Activated CD4-positive, alpha-beta T cell treated with anti-CD3 and anti-CD28 coated beads for 36 hours (primary cell): Measurements from ENCODE around the gene KCNH8. TPM values are rescaled to one million over a fixed set of nuclear protein-coding genes. Genes with fewer than 3 reads are reported as not detected.
"Not testable (repeated sequence)": the region's sequence is repeated elsewhere in the genome, so short reads cannot be mapped to it uniquely, and the experiment has no call there.

ENCODE experiments used
- ATAC-seq: fragments of 200-7000 bp; cut with Tn5 transposase; one replicate; pipeline ENCODE4 v1.10.0; 2021; ENCODE audit warnings: mild to moderate bottlenecking, moderate library complexity
- CTCF ChIA-PET: fragments of 350-600 bp; sonication (Branson Sonifier 250); formaldehyde crosslinking; loops from one replicate; lab custom pipeline; 2021; ENCODE audit warnings: antibody characterized with exemption; lab: Charles Lee
- POLR2A ChIA-PET: fragments of 350-600 bp; sonication (Branson Sonifier 250); formaldehyde crosslinking; loops from one replicate; lab custom pipeline; 2021; ENCODE audit warnings: antibody characterized with exemption, inconsistent platforms; lab: Charles Lee
- DNase-seq: peaks from one replicate; pipeline ENCODE4 v3.0.0-alpha.2; 2020
- H3K27ac Mint-ChIP-seq: one replicate; pipeline ENCODE4 v1.8.0; 2021; ENCODE audit warnings: mixed read lengths
- H3K27me3 Mint-ChIP-seq: one replicate; pipeline ENCODE4 v1.8.0; 2021; ENCODE audit warnings: mixed read lengths
- H3K36me3 Mint-ChIP-seq: one replicate; pipeline ENCODE4 v1.8.0; 2021; ENCODE audit warnings: low read depth, mixed read lengths
- H3K4me1 Mint-ChIP-seq: one replicate; pipeline ENCODE4 v1.8.0; 2021; ENCODE audit warnings: mixed read lengths
- H3K4me3 Mint-ChIP-seq: one replicate; pipeline ENCODE4 v1.8.0; 2021; ENCODE audit warnings: mild to moderate bottlenecking, moderate library complexity, mixed read lengths
- H3K9me3 Mint-ChIP-seq: one replicate; pipeline ENCODE4 v1.8.0; 2021; ENCODE audit warnings: low read depth, mixed read lengths
- intact Hi-C, 2 experiments: fragments of 100-400 bp; cut with DNase I in 1 of 2; cut with micrococcal nuclease in 1 of 2; formaldehyde crosslinking; loops; one replicate each; pipeline versions ENCODE4 v1.14.2 to v1.15.1; 2022 to 2024; cut with DNase I, micrococcal nuclease
- total RNA-seq, 2 experiments: library from RNA; stranded (reverse); gene quantifications; one replicate each; pipeline ENCODE4 v1.2.3, GENCODE V29; 2021

The KCNH8 gene
- total RNA-seq: under 1 TPM in 1 of 2 experiments, not detected in 1; 0.05 TPM

DNA sequence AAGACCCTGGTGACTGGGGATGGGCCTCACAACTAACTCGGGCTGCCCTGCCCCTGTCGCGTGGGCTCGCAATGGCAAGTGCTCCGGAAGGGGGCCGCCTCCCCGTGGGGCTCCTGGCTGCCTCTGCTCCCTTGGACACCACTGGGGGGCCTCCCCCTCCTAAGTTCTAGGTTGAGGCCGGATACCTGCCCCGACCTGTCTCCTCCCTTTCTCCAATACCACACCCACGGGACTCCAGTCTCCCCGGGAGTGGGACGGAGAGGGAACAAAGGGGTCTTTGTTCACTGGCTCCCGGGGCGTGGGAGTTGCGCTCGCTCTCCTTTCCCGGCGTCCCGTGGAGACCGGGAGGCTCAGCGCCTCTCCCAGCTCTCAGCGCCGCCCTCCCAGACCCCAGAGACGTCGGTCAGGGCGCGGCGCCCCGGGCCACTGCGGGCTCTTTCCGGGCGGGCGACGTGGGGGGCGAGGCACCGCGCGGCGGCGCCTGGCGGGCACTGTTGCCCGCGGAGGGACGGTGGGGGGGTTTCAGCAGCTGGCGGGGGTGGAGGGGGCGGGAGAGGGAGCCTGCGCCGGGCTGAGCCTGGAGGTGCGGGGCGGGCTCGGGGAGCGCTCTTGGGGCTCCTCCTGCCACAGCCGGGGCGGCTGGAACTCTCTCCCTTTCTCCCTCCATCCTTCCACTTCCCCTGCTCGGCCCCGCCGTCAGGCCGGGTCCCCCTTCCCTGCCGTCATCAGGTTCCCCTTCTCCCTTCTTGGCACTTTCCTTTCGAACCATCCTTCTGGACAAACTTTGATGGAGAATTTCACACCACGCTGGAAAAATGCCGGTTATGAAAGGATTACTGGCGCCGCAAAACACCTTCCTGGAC is at the start of gene KCNH8:
KCNH8 (plus strand) TSS at position 606 of the 863 bp plus-strand sequence; CDS start at position 816, 210 bp downstream.
- ChIA-PET POLR2A (no interaction called here), CTCF (interaction anchor here (2.2 kb wide), 1 partner anchor 8 kb away, joined by 4 read pairs; no protein-coding TSS in a partner anchor)
- intact Hi-C loops: loop anchor here in 1 of 2 experiments (1.0 kb wide), 1 partner anchor 1038 kb away; the partner anchor contains the start of gene SGO1
- Mint-ChIP-seq H3K27ac (no peak within 1 kb of the TSS), H3K4me1 (peaks cover 15% of the 10 kb centered on the region), H3K4me3 (peak within 1 kb of the TSS; percentile 81), H3K36me3 (no peaks in the 10 kb centered on the region), H3K27me3 (peaks cover 30% of the 10 kb centered on the region), H3K9me3 (no peaks in the 10 kb centered on the region)
- peak; percentile 41 for DNase-seq
- no peak for ATAC-seq

DNA sequence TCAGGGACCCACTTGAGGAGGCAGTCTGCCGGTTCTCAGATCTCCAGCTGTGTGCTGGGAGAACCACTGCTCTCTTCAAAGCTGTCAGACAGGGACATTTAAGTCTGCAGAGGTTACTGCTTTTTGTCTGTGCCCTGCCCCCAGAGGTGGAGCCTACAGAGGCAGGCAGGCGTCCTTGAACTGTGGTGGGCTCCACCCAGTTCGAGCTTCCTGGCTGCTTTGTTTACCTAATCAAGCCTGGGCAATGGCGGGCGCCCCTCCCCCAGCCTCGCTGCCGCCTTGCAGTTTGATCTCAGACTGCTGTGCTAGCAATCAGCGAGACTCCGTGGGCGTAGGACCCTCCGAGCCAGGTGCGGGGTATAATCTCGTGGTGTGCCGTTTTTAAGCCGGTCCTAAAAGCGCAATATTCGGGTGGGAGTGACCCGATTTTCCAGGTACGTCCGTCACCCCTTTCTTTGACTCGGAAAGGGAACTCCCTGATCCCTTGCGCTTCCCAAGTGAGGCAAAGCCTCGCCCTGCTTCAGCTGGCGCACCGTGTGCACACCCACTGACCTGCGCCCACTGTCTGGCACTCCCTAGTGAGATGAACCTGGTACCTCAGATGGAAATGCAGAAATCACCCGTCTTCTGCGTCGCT is 45.5 kb upstream of the KCNH8 start:
- intact Hi-C loops, ATAC-seq, POLR2A ChIA-PET, H3K36me3 Mint-ChIP-seq, CTCF ChIA-PET, H3K27me3 Mint-ChIP-seq, H3K4me1 Mint-ChIP-seq, H3K9me3 Mint-ChIP-seq, H3K27ac Mint-ChIP-seq: not testable (repeated sequence)
- DNase-seq: peak; percentile 26
- H3K4me3 Mint-ChIP-seq: peak overlapping the region; percentile 63

DNA sequence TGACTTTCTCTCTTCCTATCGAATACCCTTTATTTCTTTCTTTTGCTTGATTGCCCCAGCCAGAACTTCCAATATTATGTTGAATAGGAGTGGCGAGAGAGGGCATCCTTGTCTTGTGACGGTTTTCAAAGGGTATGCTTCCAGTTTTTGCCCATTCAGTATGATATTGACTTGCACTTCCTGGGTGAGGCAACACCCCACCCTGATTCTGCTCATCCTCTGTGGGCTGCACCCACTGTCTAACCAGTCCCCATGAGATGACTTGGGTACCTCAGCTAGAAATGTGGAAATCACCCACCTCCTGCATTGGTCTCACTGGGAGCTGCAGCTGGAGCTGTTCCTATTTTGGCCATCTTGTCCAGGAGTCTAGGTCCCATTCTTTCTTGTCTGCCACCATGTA is 44.8 kb upstream of the KCNH8 start:
- ChIA-PET CTCF (no interaction called here), POLR2A (no interaction called here)
- H3K4me1 Mint-ChIP-seq: no peaks in the 10 kb centered on the region
- no peak overlapping the region for H3K27ac Mint-ChIP-seq
- H3K36me3 Mint-ChIP-seq: no peaks in the 10 kb centered on the region
- ATAC-seq: no peak
- peaks cover 1% of the 10 kb centered on the region for H3K9me3 Mint-ChIP-seq
- no peaks in the 10 kb centered on the region for H3K27me3 Mint-ChIP-seq
- no peak for DNase-seq
- peak overlapping the region; percentile 63 for H3K4me3 Mint-ChIP-seq
- intact Hi-C loops: no loop called here

DNA sequence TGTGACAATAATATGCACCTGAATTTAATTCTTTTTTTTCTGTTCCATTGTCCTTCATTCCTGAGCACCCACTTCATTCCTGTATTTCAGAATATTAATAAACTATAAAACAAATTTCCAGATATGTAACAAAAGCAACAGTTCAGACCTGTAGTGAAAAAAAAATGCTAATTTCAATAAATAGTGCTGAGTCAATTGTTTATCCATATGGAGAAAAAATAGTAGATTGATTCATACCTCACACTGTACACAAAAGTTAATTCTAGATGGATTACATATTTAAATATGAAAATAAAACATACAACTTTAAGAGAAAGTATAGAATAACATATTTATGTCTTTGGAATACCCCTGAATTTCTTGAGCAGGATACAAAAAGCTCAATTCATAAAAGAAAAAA is 43.9 kb upstream of the KCNH8 start:
- no peaks in the 10 kb centered on the region for H3K27me3 Mint-ChIP-seq
- H3K27ac Mint-ChIP-seq: no peak overlapping the region
- no peaks in the 10 kb centered on the region for H3K9me3 Mint-ChIP-seq
- H3K4me1 Mint-ChIP-seq: no peaks in the 10 kb centered on the region
- no peak for DNase-seq
- no peaks in the 10 kb centered on the region for H3K36me3 Mint-ChIP-seq
- no peak for ATAC-seq
- intact Hi-C loops: no loop called here
- H3K4me3 Mint-ChIP-seq: no peak overlapping the region
- CTCF ChIA-PET: no interaction called here
- POLR2A ChIA-PET: no interaction called here

DNA sequence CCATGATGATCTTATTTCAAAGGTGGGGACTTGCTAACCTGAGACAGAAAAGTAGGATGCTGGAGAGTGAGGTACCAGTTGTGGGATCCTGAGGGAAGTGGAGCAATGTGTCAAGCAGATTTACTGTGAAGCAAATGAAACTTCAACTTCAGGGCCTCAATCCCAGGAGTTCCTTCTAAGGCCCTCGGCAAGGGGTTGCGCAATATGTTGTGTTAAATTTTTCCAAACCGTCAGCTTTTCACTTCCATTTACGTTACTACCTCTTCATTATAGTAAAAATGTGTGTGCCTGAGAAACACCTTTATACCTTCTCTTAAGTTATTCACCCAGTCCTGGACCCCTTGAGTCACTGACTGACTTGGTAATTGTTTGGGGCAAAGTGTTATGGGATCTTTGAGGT is 42.5 kb upstream of the KCNH8 start:
- no peaks in the 10 kb centered on the region for H3K9me3 Mint-ChIP-seq
- no peaks in the 10 kb centered on the region for H3K36me3 Mint-ChIP-seq
- ChIA-PET POLR2A (no interaction called here), CTCF (interaction anchor here (0.7 kb wide), 1 partner anchor 462 kb away, joined by 3 read pairs; no protein-coding TSS in a partner anchor)
- no peak for DNase-seq
- intact Hi-C loops: no loop called here
- ATAC-seq: no peak
- H3K27me3 Mint-ChIP-seq: no peaks in the 10 kb centered on the region
- H3K4me3 Mint-ChIP-seq: no peak overlapping the region
- no peak overlapping the region for H3K27ac Mint-ChIP-seq
- H3K4me1 Mint-ChIP-seq: no peaks in the 10 kb centered on the region

DNA sequence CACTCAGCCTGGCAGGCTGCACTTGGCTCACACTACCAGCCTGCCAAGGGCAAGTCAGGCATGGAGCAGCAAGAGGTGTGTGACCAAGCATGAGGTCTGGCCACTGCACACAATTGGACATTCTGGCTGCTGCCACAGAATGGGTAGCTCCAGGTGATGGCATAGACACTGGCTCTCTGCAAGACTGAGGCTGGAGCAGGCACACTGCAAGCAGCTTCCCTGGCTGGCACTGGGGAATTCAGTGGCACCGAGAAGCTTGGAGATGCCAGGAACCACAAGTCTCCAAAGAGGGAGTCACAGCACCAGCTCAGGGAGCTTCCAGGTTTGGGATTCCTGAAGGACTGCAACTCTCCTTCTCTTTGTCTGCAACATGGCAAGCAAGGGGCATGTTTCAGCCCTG is 42.0 kb upstream of the KCNH8 start:
- H3K36me3 Mint-ChIP-seq: no peaks in the 10 kb centered on the region
- DNase-seq (no peak), ATAC-seq (no peak)
- no peaks in the 10 kb centered on the region for H3K27me3 Mint-ChIP-seq
- H3K4me3 Mint-ChIP-seq: no peak overlapping the region
- intact Hi-C loops: no loop called here
- H3K9me3 Mint-ChIP-seq: no peaks in the 10 kb centered on the region
- H3K4me1 Mint-ChIP-seq: no peaks in the 10 kb centered on the region
- POLR2A ChIA-PET: no interaction called here
- CTCF ChIA-PET: no interaction called here
- H3K27ac Mint-ChIP-seq: no peak overlapping the region

DNA sequence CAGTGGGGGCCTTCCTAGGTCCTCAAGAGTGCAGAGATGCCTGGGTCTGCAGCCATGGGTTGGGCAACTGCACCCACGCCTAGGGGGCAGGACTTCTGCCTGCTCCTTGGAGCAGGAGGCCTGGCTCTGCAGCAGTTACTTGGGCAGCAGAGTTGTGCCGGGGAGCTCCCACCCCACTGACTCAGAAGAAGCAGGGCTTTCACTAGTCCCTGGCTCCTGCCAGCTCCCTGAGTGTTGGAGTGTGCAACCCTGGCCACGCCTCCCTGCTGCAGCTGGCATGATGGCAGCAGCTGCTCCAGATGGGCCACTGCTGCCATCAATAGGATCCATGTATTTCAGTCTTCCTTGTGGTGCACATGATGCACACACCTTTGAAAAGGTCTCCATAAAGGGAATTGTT is 40.6 kb upstream of the KCNH8 start:
- H3K4me1 Mint-ChIP-seq: no peaks in the 10 kb centered on the region
- ATAC-seq: no peak
- H3K9me3 Mint-ChIP-seq: no peaks in the 10 kb centered on the region
- H3K36me3 Mint-ChIP-seq: no peaks in the 10 kb centered on the region
- CTCF ChIA-PET: no interaction called here
- no peak overlapping the region for H3K27ac Mint-ChIP-seq
- POLR2A ChIA-PET: no interaction called here
- no peaks in the 10 kb centered on the region for H3K27me3 Mint-ChIP-seq
- DNase-seq: no peak
- intact Hi-C loops: no loop called here
- no peak overlapping the region for H3K4me3 Mint-ChIP-seq

DNA sequence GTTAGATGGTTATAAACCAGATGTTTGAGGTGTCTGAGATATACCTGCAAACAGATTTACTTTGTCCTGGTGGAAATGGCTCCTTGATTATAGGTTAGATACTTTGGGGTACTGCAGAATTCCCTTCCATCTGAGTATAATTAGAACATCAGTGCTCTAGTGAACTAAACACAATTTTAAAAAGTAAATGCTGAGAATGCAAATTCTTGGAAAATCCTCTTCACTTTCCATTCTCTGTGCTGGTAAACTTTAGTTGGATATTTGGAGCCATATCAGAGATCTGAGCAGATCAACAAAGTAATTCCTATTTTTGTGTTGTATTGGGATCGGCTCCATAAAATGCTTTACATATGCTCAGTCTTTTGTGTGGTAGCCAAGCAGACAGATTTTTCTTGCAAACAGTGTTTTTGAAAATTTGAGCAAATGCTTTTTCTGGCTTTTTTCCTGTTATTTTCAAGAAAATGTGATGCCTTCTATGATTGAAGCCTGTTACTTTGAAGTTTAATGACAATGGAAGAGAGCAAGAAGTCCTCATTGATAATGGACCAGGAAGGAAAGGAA is 37.9 kb upstream of the KCNH8 start:
- intact Hi-C loops: no loop called here
- Mint-ChIP-seq H3K27me3 (peaks cover 4% of the 10 kb centered on the region), H3K27ac (no peak overlapping the region), H3K36me3 (no peaks in the 10 kb centered on the region), H3K4me1 (no peaks in the 10 kb centered on the region), H3K4me3 (no peak overlapping the region), H3K9me3 (no peaks in the 10 kb centered on the region)
- CTCF ChIA-PET: no interaction called here
- DNase-seq (no peak), ATAC-seq (no peak)
- POLR2A ChIA-PET: no interaction called here

DNA sequence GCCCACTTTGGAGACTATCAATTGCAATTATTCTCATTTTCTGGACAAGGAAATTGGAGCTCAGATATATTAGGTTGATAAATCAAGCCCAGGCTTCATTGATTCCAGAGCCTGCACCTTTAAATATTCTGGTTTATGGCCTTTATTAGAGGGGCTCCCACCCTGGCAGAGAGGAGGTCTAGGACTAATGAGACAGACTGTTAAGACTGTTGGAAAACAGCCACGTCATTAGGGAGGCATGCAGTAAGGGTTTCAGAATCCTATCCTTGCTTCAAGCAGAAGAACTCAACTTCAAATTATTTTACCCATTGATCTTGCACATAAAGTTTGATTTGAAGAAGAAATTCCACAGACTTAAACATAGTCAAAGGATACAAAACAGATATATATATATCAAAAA is 33.8 kb upstream of the KCNH8 start:
- H3K9me3 Mint-ChIP-seq: peaks cover 5% of the 10 kb centered on the region
- CTCF ChIA-PET: no interaction called here
- H3K27me3 Mint-ChIP-seq: peaks cover 18% of the 10 kb centered on the region
- DNase-seq (no peak), ATAC-seq (no peak)
- no peak overlapping the region for H3K4me3 Mint-ChIP-seq
- H3K27ac Mint-ChIP-seq: no peak overlapping the region
- POLR2A ChIA-PET: interaction anchor here (0.6 kb wide), 1 partner anchor 42 kb away, joined by 3 read pairs; no protein-coding TSS in a partner anchor
- no peaks in the 10 kb centered on the region for H3K36me3 Mint-ChIP-seq
- no peaks in the 10 kb centered on the region for H3K4me1 Mint-ChIP-seq
- intact Hi-C loops: no loop called here

DNA sequence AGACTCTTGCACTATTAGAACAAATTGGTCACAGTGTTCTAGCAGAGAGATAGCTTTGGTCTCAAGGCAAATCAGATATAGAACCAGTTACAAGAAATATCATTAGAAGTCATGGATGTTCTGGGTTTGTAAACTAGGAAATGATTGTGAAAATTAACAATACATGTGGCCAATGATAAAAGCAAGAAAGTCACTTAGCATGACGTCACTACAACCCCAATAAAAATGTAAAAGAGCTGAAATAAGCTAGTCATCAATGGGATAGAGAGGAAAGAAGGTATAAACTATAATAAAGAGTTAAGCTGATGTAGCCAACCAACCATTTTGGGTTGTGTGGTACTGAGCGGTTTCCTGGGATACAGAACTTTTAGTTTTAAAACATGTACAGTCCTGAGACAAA is 32.1 kb upstream of the KCNH8 start:
- Mint-ChIP-seq H3K36me3 (no peaks in the 10 kb centered on the region), H3K27ac (no peak overlapping the region)
- CTCF ChIA-PET: interaction anchor here (0.6 to 0.8 kb wide), 3 partner anchors 10 to 289 kb away, joined by 3 read pairs; no protein-coding TSS in a partner anchor

DNA sequence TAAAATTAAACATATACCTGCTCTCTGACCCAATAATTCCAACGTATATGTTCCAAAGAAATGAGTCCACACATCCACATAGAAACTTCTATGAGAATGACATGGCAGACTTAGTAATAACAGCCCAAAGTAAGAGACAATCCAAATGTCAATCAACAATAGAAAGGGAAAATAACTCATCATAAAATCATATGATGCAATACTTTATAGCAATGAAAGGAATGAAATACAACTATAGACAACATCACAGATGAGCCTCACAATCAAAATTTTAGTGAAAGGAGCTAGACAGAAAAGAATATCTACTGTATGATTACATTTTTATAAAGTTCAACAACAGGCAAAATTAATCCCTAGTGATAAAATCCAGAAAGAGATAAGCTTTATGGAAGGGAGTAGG is 23.6 kb upstream of the KCNH8 start:
- intact Hi-C loops: no loop called here
- ChIA-PET CTCF (interaction anchor here (1.5 kb wide), 1 partner anchor 22 kb away, joined by 4 read pairs; no protein-coding TSS in a partner anchor), POLR2A (no interaction called here)
- Mint-ChIP-seq H3K4me3 (no peak overlapping the region), H3K4me1 (no peaks in the 10 kb centered on the region), H3K27me3 (peaks cover 1% of the 10 kb centered on the region), H3K9me3 (no peaks in the 10 kb centered on the region), H3K36me3 (no peaks in the 10 kb centered on the region), H3K27ac (no peak overlapping the region)
- no peak for DNase-seq
- ATAC-seq: no peak

More for the DNA sequence above, 32.1 kb upstream of the KCNH8 start:
- ATAC-seq (no peak), DNase-seq (no peak)
- intact Hi-C loops: no loop called here
- no peak overlapping the region for H3K4me3 Mint-ChIP-seq
- peaks cover 20% of the 10 kb centered on the region for H3K27me3 Mint-ChIP-seq
- POLR2A ChIA-PET: no interaction called here
- no peaks in the 10 kb centered on the region for H3K4me1 Mint-ChIP-seq
- H3K9me3 Mint-ChIP-seq: peaks cover 6% of the 10 kb centered on the region
